GM18870 (cell line): ENCODE results near the gene HADHA.

ENCODE experiments used
- ATAC-seq: cut with Tn5 transposase; IDR thresholded peaks from one replicate; pipeline ENCODE4 v1.9.1; 2021; ENCODE audit warnings: moderate library complexity; ENCODE audit not compliant: unreplicated experiment

HADHA gene

GRCh38 chr2:26195040-26195984 lies 49.1 kb downstream of the HADHA start:
- no peak for ATAC-seq

- no peak for ATAC-seq
These were observed 50.7 kb downstream of the HADHA start for GRCh38 chr2:26193578-26194231.

- no peak for ATAC-seq
These were observed 52.9 kb downstream of the HADHA start for GRCh38 chr2:26191316-26192159.

- no peak for ATAC-seq
These were observed 54.1 kb downstream of the HADHA start for GRCh38 chr2:26190369-26190768.

GRCh38 chr2:26189751-26190150 lies 54.7 kb downstream of the HADHA start:
- ATAC-seq = no peak

- ATAC-seq = no peak
These were observed 55.3 kb downstream of the HADHA start for GRCh38 chr2:26189123-26189522.

- no peak for ATAC-seq
These were observed 56.8 kb downstream of the HADHA start for GRCh38 chr2:26187537-26188104.

GRCh38 chr2:26187114-26187513 lies 57.3 kb downstream of the HADHA start:
- ATAC-seq = no peak

- no peak for ATAC-seq
These were observed 58.3 kb downstream of the HADHA start for GRCh38 chr2:26185954-26186770.

GRCh38 chr2:26185304-26185928 lies 59.0 kb downstream of the HADHA start:
- ATAC-seq = no peak

GRCh38 chr2:26184555-26185303 lies 59.7 kb downstream of the HADHA start:
- no peak for ATAC-seq

- ATAC-seq = no peak
These were observed 60.3 kb downstream of the HADHA start for GRCh38 chr2:26184121-26184520.

- ATAC-seq = no peak
These were observed 61.4 kb downstream of the HADHA start for GRCh38 chr2:26182887-26183630.

- ATAC-seq = no peak
These were observed 62.0 kb downstream of the HADHA start for GRCh38 chr2:26182441-26182840.

GRCh38 chr2:26179446-26179913 lies 65.0 kb downstream of the HADHA start:
- no peak for ATAC-seq

GRCh38 chr2:26178746-26179436 lies 65.5 kb downstream of the HADHA start:
- no peak for ATAC-seq

GRCh38 chr2:26178246-26178645 lies 66.2 kb downstream of the HADHA start:
- no peak for ATAC-seq

- ATAC-seq = no peak
These were observed 67.3 kb downstream of the HADHA start for GRCh38 chr2:26177122-26177521.
